HG03558 (cell line): Measurements from ENCODE around the gene YWHAQ.
"Not testable (repeated sequence)": the region's sequence is repeated elsewhere in the genome, so short reads cannot be mapped to it uniquely, and the experiment has no call there.

Experiments used
- ATAC-seq: cut with Tn5 transposase; IDR thresholded peaks from one replicate; pipeline ENCODE4 v1.9.1; 2021; ENCODE audit warnings: moderate number of reproducible peaks; ENCODE audit not compliant: unreplicated experiment; ENCODE audit errors: extremely low read depth

Gene YWHAQ

DNA sequence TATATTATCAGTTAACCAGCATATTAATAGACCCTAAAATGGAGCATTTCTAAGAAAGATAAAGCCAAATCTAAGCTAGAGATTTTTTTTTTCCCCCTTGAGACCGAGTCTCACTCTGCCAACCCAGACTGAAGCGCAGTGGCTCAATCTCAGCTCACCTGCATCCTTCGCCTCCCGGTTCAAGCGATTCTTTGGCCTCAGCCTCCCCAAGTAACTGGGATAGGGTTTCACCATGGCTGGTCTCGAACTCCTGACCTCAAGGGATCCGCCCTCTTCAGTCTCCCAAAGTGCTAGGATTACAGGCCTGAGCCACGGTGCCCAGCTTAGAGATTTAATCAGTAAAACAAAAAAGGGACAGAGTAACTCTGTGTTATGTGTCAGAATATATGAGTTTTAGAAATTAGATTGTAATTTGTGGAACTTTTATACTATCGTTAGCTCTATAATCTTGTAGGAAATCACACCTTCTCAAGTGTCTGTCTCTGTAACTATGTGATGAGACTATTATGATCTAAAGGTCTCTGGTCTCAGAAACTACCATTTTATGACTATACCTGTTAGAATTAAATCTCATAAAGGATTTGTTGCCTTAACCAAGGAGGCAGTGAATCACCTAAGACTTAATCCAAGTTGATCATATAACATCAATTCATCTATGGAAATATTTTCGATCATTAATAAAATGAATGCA, 34.0 kb downstream of the YWHAQ start:
- no peak for ATAC-seq

DNA sequence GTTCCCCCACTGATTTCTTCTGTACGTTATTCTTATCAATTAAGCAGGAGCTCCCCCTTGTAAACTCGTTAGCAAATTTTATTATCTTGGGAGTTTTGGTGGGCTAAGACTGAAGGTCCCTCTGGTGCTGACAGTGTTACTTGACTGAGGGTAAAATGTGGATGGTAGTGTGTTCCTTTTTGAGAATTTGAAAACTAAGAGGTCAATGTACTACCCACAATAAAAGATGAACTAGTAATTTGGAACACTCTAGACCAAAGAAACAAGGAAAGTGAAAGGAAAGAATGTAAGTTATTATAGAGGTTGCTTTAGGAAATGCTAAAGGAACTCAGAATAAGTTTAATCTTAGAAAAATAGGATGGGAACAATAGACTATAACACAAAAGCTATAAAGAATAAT, 35.1 kb downstream of the YWHAQ start:
- ATAC-seq: no peak

DNA sequence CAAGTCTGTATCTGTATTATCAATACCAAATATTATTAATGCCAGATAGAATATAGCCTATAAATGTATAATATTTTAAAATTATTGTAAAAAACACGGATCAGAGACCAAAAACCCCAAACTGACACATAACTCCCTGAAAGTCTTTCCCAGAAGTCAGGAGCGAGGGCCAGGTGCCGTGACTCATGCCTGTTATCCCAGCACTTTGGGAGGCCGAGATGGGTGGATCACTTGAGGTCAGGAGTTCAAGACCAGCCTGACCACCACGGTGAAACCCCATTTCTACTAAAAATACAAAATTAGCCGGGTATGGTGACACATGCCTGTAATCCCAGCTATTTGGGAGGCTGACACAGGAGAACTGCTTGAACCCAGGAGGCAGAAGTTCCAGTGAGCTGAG, 35.5 kb downstream of the YWHAQ start:
- ATAC-seq: not testable (repeated sequence)

DNA sequence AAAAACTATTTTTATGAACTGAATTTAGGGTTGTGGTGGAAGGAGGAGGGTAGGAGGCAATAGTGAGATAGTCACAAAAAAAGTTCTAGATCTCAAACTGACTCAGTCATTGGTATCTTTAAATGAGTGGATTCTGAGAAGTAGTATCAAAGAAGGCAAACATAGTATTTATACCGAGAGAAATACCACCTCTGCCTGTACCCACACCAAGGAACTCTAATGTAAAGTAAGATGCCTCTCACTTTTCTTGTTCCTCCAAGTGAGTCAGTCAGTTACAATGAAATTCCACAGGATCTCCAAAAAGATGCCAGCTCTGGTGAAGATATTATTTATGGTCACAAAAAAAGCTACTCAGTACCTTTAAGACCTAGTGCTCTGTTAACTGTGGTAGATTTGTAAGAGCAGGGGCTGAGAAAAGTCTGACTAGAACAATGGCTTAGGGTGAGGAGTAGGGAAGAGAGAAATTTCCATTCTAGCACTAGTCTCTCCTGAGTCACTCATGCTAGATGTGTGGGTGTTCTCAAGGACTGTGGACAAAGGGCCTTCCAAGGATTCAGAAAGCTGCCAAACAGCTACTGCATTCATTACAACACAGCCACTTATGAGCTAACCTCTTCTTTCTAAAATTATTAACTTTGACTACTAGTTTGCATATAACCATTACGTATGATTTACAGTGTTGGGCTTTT, 36.3 kb downstream of the YWHAQ start:
- ATAC-seq: no peak

DNA sequence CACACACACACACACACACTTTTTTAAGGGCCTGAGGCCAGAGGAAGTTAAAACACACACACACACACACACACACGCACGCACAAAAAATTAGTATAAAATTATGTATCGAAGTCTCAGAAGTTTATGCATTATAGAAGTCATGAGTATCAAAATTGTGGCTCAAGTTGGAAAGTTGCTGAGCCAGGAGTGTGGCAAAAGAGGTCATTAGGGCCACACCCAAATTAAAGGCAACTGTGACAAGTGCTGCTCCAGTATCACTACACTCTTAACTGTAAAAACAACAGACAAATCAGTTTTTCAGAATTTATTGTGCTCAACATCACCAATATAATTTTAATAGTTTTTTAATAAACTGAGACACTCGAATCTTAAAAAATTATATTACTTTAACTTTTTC, 36.9 kb downstream of the YWHAQ start:
- ATAC-seq: no peak

DNA sequence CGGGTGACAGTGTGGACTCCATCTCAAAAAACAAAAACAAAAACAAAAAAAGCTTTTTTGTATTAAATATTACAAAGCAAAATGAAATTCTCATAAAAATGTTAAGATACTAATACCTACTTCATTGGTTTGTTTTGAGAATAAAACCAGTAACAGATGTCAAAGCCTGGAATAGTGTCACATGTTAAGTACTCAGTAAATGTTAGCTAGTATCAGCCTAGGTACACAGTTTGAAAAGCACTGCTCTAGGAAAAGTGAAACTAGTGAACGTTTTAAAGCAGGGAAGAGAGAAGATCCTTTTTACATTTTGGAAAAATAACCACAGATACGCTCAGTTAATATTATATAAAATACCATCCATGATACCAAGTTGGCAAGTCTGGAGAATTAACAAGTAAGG, 38.1 kb downstream of the YWHAQ start:
- ATAC-seq: no peak

DNA sequence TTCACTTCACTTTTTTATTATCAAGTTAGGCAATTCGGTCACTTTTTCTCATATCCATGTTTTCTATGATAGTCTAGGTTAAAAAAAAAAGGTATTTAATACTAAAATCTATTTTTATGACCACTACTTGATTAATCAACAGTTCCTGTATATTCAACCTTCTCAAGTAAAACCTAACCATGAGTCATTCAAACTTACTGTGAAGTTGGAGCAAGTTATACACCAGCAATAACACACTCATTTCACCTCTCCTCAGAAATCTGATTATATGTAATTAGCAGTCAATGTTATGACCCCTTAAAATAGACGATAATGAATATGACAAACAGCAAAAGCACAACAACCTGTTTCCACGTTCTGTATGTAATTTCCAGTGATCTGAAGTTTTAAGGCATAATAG, 40.2 kb downstream of the YWHAQ start:
- no peak for ATAC-seq

DNA sequence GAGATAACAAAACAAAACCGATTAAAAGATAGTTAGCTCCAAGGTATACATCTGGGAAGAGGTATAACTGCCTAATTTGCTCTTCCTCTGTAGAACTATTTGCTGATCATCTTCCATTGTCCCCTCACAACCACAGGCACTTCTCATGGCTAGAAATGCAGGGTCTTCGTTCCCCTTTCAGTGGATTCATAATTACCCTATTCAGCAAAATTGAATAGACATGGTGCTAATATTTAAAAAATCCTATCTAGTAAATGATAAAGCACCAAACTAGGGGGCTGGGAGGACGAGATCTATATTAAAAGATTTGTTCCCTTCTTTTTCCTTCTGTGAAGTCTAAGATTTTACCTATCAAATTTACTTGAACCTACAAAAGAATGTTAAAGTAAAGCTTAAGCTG, 44.3 kb downstream of the YWHAQ start:
- no peak for ATAC-seq

DNA sequence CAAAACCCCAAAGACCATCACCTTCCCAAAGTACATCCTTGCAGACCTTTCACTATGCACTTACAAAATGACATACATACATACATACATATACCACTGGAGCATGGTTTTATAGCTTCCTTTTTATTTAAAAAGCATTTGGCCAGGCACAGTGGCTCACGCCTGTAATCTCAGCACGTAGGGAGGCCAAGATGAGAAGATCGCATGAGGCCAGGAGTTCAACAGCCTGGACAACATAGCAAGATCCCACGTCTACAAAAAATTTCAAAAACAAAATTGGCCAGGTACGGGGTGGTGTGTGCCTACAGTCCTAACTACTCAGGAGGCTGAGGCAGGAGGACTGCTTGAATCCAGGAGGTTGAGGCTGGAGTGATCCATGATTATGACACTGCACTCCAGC, 45.3 kb downstream of the YWHAQ start:
- ATAC-seq: no peak

DNA sequence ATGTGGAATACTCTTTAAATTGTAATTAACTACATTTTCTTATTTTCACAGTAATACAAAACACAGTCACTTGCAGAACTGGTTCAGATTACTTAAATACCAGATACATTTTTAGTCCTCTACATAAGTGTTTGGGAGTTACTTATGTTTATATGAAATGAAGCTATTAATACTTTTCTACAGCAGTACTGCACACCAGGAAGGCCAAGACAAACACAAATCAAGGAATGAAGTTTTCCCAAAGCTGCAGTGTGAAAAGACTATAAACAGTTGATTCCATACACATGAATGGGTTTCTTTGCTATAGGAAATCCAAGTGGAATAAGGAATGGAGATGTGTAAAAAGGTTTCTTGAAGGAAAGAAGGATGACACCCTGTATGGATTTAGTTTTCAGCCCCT, 45.9 kb downstream of the YWHAQ start:
- ATAC-seq: not testable (repeated sequence)

DNA sequence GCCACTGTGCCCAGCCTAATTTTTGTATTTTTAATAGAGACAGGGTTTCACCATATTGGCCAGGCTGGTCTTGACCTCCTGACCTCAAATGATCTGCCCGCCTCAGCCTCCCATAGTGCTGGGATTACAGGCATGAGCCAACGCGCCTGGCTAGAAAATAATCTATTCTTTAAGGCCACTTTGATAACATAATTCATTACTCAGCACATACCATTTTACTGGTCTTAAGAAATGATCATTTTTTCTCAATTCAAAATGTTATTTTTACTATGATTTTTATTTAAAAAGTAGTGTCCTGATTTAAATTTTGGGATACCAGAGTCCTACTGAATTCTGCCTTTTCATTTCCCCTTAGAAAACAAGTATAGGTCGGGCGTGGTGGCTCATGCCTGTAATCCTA, 48.2 kb downstream of the YWHAQ start:
- ATAC-seq: no peak

DNA sequence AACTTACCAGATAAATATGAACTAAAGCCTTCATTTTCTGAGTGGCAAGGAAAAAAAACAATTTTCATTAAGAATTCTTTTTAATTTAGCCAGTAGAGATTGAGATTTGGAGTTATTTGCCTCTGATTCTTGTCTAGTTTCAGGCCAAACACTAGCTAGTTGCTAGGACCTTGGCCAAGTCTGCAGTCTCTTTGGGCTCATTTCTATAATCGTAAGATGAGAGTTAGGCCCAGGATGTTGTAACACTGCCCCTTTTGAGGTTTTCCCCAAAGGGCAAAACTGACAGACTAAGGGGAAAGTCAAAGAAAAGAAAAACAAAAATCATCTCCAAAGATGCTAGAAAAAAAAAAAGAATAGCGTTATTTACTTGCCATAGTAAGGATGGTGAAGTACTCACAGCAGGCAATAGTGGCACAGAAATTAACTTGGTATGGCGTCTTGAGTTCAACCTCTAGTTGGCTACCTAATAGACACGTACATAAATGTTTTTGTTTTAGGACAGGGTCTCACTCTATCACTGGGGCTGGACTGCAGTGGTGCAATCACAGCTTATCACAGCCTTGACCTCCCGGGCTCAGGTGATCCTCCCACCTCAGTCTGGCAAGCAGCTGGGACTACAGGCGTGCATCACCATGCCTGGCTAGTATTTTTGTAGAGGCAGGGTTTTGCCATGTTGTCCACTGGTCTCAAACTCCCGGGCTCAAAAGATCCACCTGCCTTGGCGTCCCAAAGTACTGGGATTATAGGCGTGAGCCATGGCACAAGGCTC, 52.1 kb downstream of the YWHAQ start:
- no peak for ATAC-seq

DNA sequence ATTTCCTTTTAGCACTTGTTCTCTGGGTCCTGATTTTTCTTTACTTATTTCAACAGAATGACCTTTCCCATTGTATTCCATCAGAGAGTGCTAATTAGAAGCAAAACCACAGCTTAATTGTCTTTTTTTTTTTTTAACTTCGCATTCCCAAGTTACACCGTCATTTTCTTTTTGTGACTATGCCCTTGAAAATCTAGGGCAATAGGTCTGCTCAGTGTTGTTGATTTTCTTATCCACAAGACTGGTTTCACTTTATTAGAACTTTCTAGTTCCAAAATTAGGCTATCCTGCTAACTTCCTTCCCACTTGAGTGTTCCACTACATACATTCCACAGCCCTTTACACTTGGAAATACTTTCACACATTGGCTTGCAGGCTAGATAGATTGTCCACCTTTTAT, 56.5 kb downstream of the YWHAQ start:
- ATAC-seq: no peak

DNA sequence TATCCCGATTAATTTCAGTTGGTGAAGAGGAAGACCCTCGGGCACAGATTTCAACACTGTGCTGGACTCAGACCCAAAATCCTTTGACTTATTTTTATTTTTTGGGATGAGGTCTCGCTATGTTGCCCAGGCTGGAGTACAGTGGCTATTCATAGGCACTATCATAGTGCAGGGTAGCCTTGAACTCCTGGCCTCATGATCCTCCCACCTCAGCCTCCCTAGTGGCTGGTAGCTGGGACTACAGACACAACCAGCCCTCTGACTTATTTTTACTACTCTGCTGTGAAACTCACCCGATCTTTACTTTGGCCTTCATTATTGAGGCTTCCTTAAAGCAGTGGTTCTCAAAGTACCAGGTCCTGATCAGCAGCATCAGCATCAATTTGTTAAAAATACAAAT, 57.0 kb downstream of the YWHAQ start:
- no peak for ATAC-seq

DNA sequence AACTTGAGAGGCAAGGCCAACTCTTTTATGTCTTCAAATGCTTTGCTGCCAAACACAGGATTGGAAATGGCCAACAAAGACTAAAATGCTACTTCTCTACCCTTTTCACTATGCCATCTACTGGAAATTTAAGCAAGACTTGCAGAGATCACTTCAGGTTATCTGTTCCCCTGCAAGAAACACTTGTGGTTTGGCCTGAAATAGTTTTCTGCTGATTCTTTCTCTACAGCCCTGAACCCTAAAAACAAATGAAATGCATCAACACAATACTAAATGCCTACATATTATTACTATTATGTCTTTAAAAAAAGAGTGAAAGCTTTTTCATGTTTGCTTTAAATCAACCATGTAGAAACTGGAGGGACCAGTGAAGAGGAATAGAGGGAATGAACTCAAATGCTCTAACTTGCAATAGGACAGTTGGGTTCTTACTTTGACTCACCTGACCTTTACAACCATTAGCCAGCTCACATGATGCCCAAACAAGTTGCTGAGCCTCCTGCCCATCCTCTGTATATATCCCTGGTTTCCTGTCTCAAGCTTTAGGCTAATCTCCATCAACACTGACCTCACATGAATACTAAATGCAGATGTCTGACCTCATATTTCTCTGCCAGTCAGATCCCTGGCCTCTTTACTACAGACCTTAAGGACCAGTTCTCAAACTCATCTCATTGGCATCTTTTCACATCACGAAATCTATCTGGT, 57.6 kb downstream of the YWHAQ start:
- no peak for ATAC-seq

DNA sequence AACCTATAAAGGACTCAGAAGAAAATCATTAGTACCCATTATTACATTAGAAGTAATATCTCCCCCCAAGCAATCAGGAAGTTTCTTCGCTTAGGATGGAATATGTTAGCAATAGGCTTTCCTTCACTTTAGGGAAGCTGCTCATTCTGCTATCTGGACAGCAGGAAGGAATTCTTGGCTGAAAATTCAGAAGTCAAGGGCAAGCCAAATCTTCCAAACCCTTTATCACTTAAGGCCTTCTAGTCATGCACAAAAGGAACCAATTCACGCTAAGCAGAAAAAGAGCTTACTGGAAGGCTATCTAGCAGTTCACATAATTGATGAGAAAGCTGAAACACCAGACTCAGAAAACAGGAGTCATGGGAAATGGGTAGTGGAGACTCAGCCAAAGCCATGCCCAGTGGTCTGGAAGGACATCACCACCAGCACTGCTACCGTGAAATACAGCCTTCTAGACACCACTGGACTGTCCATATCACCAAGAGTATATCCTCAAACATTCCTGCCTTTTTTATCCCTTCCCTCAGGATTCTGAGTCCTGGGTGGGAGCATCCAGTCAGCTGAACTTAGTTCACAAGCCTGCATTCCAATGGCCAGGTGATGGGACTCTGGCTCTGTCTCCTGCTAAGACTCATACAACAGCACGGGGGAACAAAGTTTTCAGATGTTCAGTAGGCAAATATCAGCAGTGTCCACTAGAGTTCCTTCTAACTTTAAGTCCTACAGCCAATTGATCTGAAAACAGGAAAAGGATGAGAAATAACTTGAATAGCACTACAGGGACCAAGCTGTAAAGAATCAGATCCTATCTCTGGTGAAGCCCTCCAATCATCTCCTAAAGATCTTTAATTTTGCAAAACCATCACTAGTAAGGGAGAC, 60.4 kb downstream of the YWHAQ start:
- no peak for ATAC-seq

DNA sequence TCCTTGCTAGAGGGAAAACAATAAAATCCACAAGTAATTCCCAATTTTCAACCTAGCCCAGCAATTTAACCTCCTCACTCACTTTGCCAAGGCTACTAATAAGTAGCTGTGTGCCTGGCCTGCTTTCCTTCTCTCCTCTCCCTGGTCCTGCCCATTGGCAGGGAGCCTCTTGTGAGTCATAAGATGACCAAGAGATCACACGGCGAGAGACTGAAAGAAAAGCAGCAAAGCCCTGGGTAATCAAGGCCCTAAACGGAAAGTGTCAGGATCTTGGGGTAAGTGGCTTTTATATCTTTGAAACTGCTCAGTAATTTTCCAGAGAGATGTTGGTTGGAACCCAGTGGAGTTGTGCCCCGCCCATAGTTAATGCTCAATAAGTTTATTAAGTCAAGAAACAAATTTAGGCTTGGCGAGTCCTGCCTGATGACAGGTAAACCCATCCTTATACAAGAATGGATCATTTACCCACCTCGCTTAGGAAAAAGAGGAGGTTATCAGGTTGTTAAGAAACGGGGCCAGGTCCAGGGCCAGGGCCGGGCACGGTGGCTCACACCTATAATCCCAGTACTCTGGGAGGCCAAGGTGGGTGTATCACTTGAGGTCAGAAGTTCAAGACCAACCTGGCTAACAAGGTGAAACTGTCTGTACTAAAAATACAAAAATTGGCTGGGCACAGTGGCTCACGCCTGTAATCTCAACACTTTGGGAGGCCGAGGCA, 65.2 kb downstream of the YWHAQ start:
- ATAC-seq: no peak

DNA sequence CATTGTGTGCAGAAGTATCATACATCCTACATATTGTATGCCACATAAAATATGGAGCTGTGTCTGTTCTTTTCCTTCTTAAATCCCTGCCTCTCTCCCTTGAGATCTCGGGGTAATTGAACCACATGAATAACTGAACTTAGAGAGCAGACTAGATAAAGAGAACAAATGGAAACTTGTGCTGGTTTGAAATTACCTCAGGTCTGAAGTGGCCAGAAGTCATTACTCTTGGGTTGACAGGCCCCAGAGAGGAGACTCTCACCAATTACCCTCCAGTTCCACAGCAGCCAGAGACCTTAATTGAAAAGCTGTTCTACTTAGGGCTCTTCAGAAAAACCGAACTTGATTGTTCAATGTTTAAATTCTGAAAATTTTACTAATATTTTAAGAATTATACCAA, 70.2 kb downstream of the YWHAQ start:
- no peak for ATAC-seq

DNA sequence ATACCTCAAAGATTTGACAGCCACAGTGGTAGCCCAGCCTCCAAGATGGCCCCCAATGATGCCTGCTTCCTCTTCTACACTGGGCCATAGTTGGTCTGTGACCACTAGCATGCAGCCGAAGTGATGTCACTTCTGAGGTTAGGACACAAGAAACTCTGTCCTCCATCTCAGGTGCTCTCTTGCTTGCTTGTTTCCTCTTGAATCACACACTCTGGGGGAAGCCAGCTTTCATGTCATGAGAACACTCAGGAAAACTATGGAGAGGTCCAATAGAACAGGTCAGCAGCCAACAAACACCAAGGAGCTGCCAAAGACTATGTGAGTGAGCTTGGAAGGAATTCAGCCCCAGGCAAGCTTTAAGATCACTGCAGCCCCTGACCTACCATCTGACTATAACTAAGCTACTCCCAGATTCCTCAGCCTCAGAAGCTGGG, 71.8 kb downstream of the YWHAQ start:
- ATAC-seq: no peak
